Kidney (tissue), 14 donors: ENCODE results near the gene PLCB2. TPM values are rescaled to one million over a fixed set of nuclear protein-coding genes. Genes with fewer than 3 reads are reported as not detected.

Experiments
- DNase-seq, 5 donors: peaks; one replicate each; pipeline ENCODE4 v3.0.0-alpha.2; 2013 to 2020
- FAIRE-seq: peaks from 2 replicates; lab custom pipeline; 2012; peaks lifted over from hg19 to GRCh38; lab: Jason Lieb, UNC
- H3K27ac ChIP-seq, 2 donors: one replicate each; pipeline ENCODE4 v1.7.0; 2013; ENCODE audit warnings: low read depth in 2 of 2, low read length in 2 of 2, inconsistent platforms in 1 of 2
- H3K27me3 ChIP-seq: one replicate; pipeline ENCODE4 v1.7.1; 2013; ENCODE audit warnings: low read length, inconsistent platforms; ENCODE audit not compliant: control insufficient read depth, insufficient read depth
- H3K36me3 ChIP-seq, 3 donors: one replicate each; pipeline versions ENCODE4 v1.7.0 to v1.7.1; 2013; ENCODE audit warnings: low read length in 3 of 3, control low read depth in 1 of 3, inconsistent platforms in 1 of 3; ENCODE audit not compliant: insufficient read depth in 3 of 3, control insufficient read depth in 2 of 3
- H3K4me1 ChIP-seq, 3 donors: one replicate each; pipeline versions ENCODE4 v1.7.0 to v1.7.1; 2013; ENCODE audit warnings: low read length in 3 of 3, inconsistent platforms in 1 of 3, low read depth in 1 of 3; ENCODE audit not compliant: control insufficient read depth in 2 of 3, insufficient read depth in 2 of 3
- H3K4me3 ChIP-seq, 3 donors: one replicate each; pipeline versions ENCODE4 v1.7.0 to v1.8.1; 2013; ENCODE audit warnings: low read length in 3 of 3, control low read depth in 1 of 3, inconsistent platforms in 1 of 3
- H3K9ac ChIP-seq, 3 donors: one replicate each; pipeline versions ENCODE4 v1.7.0 to v1.7.1; 2013; ENCODE audit warnings: low read length in 3 of 3, control low read depth in 1 of 3, inconsistent platforms in 1 of 3
- H3K9me3 ChIP-seq, 3 donors: one replicate each; pipeline versions ENCODE4 v1.7.0 to v1.7.1; 2013; ENCODE audit warnings: low read length in 3 of 3, control low read depth in 1 of 3, inconsistent platforms in 1 of 3; ENCODE audit not compliant: control insufficient read depth in 2 of 3, insufficient read depth in 1 of 3
- intact Hi-C: fragments of 100-400 bp; cut with DNase I; formaldehyde crosslinking; loops from one replicate; pipeline ENCODE4 v1.11.1; 2022
- polyA plus RNA-seq: library from polyadenylated mRNA; stranded (reverse); fragments of 350-450 nt; fragmentation: Illumina TruSeq; extraction: RNeasy Lipid Tissue Mini Kit (QIAGEN cat#74804); gene quantifications from one replicate; pipeline ENCODE4 v1.2.3, GENCODE V29; 2014; ENCODE audit warnings: low read depth, low replicate concordance; ENCODE audit not compliant: insufficient read depth
- total RNA-seq: library from RNA; stranded (reverse); fragmentation: NEBNext Ultra II Directional; extraction: Animal tissue kit (Norgen Biotek cat#: 25700); gene quantifications from one replicate; pipeline ENCODE4 v1.2.1, GENCODE V29; 2021
- TF ChIP-seq, protein P1 (sequence below): IDR thresholded peaks from 3 replicates; pipeline ENCODE4 v1.5.1; 2012; ENCODE audit warnings: mild to moderate bottlenecking, moderate library complexity, borderline replicate concordance; ENCODE audit not compliant: insufficient read depth; ENCODE audit errors: extremely low read depth
- donor health status: control.
- donor health status: control.
- donor health status: control.
- donor health status: control.
- donor health status: control.
- donor health status: DM: yes; HTN: yes; CAD: no.
- donor health status: Normal renal cell carcinoma (clear cell type).

The PLCB2 gene
- total and polyA plus RNA-seq, 2 donors from 2014 or later, result 4.4 to 37.2 TPM

- no peak overlapping the region for H3K4me3 ChIP-seq
- DNase-seq (no peak), FAIRE-seq (no peak)
- intact Hi-C loops, result no loop called here
- peaks cover 16% of the 10 kb centered on the region for H3K27me3 ChIP-seq
- peaks cover 0 to 14% (median 10%) of the 10 kb centered on the region in 3 donors for H3K4me1 ChIP-seq
- no peak overlapping the region for H3K9ac ChIP-seq
- TF ChIP-seq, protein P1, sequence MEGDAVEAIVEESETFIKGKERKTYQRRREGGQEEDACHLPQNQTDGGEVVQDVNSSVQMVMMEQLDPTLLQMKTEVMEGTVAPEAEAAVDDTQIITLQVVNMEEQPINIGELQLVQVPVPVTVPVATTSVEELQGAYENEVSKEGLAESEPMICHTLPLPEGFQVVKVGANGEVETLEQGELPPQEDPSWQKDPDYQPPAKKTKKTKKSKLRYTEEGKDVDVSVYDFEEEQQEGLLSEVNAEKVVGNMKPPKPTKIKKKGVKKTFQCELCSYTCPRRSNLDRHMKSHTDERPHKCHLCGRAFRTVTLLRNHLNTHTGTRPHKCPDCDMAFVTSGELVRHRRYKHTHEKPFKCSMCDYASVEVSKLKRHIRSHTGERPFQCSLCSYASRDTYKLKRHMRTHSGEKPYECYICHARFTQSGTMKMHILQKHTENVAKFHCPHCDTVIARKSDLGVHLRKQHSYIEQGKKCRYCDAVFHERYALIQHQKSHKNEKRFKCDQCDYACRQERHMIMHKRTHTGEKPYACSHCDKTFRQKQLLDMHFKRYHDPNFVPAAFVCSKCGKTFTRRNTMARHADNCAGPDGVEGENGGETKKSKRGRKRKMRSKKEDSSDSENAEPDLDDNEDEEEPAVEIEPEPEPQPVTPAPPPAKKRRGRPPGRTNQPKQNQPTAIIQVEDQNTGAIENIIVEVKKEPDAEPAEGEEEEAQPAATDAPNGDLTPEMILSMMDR, result no peak
- no peaks in the 10 kb centered on the region for H3K9me3 ChIP-seq
- no peak overlapping the region for H3K27ac ChIP-seq
- no peaks in the 10 kb centered on the region for H3K36me3 ChIP-seq
These were observed 22.2 kb downstream of the PLCB2 start for GRCh38 chr15:40285554-40286011.

GRCh38 chr15:40285151-40285550 is 22.6 kb downstream of the PLCB2 start:
- Histone ChIP-seq H3K9ac (no peak overlapping the region), H3K27ac (no peak overlapping the region), H3K9me3 (no peaks in the 10 kb centered on the region), H3K27me3 (peaks cover 21% of the 10 kb centered on the region), H3K4me1 (peaks cover 0 to 14% (median 10%) of the 10 kb centered on the region in 3 donors), H3K36me3 (no peaks in the 10 kb centered on the region), H3K4me3 (no peak overlapping the region)
- DNase-seq, result peak in 1 of 5 donors; percentile 79
- intact Hi-C loops, result no loop called here
- FAIRE-seq, result no peak
- TF ChIP-seq, protein P1, result no peak

- Histone ChIP-seq H3K4me3 (no peak overlapping the region), H3K9me3 (no peaks in the 10 kb centered on the region), H3K27me3 (peaks cover 27% of the 10 kb centered on the region), H3K36me3 (no peaks in the 10 kb centered on the region), H3K27ac (no peak overlapping the region), H3K9ac (no peak overlapping the region), H3K4me1 (peaks cover 0 to 15% (median 4%) of the 10 kb centered on the region in 3 donors)
- FAIRE-seq (no peak), DNase-seq (no peak)
- intact Hi-C loops, result no loop called here
- TF ChIP-seq, protein P1, result no peak
These were observed 24.0 kb downstream of the PLCB2 start for GRCh38 chr15:40283615-40284300.
